ENCODE results near the gene AMOTL1.

GRCh38 chr11:94728966-94729751, 39.0 kb upstream of the AMOTL1 start:
- TF ChIP-seq CTCF (IDR thresholded peaks at IDR 0.05) (no peak), POLR2A (IDR thresholded peaks at IDR 0.05) (no peak)
